Activated CD8-positive, alpha-beta memory T cell treated with anti-CD3 and anti-CD28 coated beads for 24 hours (primary cell): ENCODE data around the gene PIK3CB.
"Not testable (repeated sequence)": the region's sequence is repeated elsewhere in the genome, so short reads cannot be mapped to it uniquely, and the experiment has no call there.

Source experiments
- DNase-seq: peaks from one replicate; pipeline ENCODE4 v3.0.0-alpha.2; 2020

The PIK3CB gene

GRCh38 chr3:138834596-138835396 lies at the start of gene PIK3CB:
Gene PIK3CB (minus strand): TSS chr3:138834928. CDS start chr3:138759343, 75,585 bp downstream.
- DNase-seq = peak; percentile 93

DNA sequence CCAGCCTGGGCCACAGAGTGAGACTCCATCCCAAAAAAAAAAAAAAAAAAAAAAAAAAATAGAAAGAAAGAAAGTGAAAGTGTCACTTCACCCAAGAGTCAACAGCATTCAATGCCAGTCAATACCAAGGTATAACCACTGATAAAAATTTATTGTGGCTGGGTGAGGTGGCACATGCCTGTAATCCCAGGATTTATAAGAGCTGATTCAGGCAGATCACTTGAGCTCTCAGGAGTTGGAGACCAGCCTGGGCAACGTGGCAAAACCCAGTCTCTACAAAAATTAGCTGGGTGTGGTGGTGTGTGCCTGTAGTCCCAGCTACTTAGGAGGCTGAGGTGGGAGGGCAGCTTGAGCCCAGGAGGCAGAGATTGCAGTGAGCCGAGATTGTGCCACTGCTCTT lies 46.5 kb upstream of the PIK3CB start:
- DNase-seq = no peak

GRCh38 chr3:138879541-138880380 lies 45.0 kb upstream of the PIK3CB start:
- DNase-seq = no peak

DNA sequence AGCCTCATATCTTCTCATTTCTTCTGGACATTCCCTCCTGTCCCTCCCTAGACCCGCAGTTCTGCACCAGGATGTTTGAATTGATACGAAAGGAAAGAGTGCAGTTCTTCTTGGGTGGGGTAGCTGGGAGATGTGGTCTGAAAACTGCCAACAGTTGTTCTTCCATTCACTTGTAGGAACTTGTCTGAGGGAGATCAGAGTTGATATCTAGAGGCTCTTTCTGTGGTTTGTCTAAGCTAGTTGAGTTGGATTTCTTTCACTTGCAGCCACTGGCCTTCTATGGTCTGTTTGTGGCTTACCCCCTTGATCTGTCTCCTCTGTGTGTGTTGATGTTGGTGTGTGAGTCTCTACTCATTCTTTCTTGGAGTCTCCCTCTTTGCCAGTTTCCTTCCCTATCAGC lies 42.5 kb upstream of the PIK3CB start:
- no peak for DNase-seq

- no peak for DNase-seq
Observed at GRCh38 chr3:138875754-138876664, 41.3 kb upstream of the PIK3CB start.

GRCh38 chr3:138875096-138875753 lies 40.5 kb upstream of the PIK3CB start:
- DNase-seq = no peak

DNA sequence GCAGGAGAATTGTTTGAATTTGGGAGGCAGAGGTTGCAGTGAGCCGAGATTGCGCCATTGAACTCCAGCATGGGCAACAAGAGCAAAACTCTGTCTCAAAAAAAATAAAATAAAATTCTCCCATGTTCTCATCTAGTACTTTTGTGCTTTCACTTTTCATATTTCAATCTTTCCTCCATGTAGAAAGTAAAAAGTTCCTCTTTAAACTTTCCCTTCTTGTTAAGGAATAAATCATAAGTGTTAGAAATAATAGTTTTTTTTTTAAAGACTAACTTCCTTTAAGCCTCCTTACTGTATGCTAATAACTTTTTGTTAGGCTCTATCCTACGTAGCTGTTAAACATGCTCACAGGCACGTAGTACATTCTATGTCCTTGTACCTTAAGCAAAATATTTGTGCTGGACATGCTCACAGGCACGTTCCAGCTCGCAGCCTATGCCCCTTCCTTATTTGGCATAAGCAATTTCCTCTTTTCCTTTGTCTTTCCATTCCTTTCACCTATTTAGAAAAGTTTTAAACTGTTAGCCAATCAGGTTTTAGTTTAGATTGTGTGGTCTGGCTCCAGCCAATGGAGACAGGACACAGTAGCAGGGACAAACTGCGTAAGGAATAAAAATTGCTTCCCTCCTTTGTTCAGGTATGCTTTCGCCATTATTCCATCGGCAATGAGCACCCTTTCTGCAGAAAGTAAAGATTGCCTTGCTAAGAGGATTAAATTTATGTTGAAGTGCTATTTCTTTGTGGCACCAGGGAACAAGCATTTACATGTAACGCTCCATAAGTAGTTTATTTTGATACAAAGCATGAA lies 38.9 kb upstream of the PIK3CB start:
- no peak for DNase-seq

GRCh38 chr3:138872632-138873031 lies 37.9 kb upstream of the PIK3CB start:
- no peak for DNase-seq

DNA sequence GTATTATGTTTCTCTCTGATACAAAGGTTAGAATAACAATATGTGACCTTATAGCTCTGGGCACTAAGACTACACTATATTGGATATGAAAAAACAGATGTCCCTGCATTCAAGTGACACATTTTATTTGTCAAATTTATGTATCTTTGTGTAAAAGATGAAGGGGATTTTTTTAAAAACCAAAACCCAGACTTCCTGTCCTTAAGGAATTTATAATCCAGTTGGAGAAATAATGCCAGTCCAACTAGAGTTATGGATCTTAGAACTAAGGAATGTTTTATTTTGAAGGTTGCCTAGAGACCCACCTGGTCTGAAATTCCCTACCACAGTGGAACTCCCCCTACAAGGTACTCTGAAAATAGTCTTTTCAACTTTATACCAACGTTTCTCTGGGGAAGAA lies 33.3 kb upstream of the PIK3CB start:
- no peak for DNase-seq

DNA sequence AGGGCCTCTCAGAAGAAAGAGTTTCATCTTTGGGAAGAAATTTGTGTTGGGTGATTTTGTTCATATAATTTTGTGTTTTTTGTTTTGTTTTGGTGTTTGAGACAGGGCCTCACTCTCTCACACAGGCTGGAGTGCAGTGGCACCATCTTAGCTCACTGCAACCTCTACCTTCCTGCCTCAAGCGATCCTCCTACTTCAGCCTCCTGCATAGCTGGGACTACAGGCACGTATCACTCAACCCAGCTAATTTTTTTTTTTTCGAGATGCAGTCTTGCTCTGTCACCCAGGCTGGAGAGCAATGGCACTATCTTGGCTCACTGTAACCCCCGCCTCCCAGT lies 29.0 kb upstream of the PIK3CB start:
- no peak for DNase-seq

GRCh38 chr3:138862924-138863775 lies 28.4 kb upstream of the PIK3CB start:
- DNase-seq = no peak

- DNase-seq = no peak
Observed at GRCh38 chr3:138862531-138862923, 27.8 kb upstream of the PIK3CB start.

DNA sequence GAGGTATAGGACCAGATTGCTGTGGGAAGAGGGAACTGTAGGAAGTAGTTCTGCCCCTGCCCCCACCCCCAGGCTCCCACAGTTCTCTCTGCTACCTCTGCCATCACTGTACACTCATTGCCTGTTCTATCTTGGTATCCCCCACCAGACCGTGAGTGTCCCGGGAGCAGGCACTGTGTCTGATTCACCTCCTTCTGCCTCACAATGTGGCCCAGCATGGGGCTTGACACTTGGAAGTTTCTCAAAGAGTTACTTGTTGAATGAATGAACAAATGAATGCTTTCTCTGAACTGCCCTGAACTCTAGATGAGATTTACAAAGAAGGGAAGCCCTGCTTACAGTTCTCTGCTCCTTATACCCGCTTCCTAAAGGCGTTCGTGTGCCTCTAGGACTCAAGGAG lies 27.1 kb upstream of the PIK3CB start:
- no peak for DNase-seq

DNA sequence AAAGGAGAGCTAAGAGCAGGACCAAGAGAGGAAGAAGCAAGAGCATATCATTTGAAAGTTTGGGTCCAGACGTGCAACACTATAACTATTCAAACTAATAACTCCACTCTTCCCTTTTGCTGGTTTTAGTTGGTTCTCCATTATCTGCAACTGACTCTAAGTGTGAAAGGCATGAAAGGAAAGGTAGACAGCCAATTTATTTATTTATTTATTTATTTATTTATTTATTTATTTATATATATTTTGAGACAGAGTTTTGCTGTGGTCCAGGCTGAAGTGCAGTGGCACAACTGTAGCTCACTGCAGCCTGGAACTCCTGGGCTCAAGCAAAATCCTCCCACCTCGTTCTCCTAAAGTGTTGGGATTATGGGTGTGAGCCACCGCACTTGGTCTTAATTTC lies 22.1 kb upstream of the PIK3CB start:
- no peak for DNase-seq

- no peak for DNase-seq
Observed at GRCh38 chr3:138854940-138855339, 20.2 kb upstream of the PIK3CB start.

GRCh38 chr3:138854204-138854603 lies 19.5 kb upstream of the PIK3CB start:
- DNase-seq = no peak

- DNase-seq = no peak
Observed at GRCh38 chr3:138850151-138850550, 15.4 kb upstream of the PIK3CB start.

- no peak for DNase-seq
Observed at GRCh38 chr3:138849222-138849940, 14.7 kb upstream of the PIK3CB start.

DNA sequence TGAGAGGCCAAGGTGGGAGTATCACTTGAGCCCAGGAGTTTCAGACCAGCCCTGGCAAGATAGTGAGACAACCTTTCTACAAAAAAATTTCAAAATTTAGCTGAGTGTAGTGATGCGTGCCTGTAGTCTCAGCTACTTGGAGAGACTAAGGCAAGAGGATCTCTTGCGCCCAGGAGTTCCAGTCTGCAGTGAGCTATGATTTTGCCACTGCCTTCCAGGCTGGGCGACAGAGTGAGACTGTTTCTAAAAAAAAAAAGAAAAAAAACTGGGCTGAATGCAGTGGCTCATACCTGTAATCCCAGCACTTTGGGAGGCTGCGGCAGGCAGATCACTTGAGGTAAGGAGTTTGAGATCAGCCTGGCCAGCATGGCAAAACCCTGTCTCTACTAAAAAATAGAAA lies 14.0 kb upstream of the PIK3CB start:
- no peak for DNase-seq

DNA sequence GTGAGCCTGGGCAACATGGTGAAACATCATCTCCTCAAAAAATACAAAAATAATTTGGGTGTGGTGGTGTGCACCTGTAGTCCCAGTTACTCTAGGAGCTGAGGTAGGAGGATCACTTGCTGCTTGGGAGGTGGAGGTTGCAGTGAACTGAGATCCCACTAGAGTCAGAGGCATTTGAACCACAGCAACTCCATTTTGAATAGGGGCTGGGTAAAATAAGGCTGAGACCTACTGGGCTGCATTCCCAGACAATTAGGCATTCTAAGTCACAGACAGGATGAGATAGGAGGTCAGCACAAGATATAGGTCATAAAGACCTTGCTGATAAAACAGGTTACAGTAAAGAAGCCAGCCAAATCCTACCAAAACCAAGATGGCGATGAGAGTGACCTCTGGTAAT lies 12.1 kb upstream of the PIK3CB start:
- DNase-seq = not testable (repeated sequence)
